ENCODE measurements around the gene BIVM.

The BIVM gene

DNA sequence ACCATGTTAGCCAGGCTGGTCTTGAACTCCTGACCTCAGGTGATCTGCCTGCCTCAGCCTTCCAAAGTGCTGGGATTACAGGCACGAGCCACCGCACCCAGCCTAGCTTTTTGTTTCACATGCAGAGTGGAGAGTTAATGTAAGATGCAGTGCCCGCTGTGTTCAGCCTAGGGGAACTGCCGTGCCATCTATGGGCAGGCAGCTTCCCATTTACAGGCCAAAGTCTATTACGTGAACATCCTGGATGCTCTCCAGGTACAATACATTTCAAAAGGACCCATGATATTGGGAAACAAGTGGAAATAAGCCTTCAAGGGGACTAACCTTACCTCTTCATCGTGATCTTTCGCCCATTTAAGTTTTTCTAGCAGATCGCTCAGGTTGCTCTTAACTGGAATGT lies 10.2 kb upstream of the BIVM start:
- DNase-seq (ENCODE audit: low read depth in 2 of 2), result no peak

DNA sequence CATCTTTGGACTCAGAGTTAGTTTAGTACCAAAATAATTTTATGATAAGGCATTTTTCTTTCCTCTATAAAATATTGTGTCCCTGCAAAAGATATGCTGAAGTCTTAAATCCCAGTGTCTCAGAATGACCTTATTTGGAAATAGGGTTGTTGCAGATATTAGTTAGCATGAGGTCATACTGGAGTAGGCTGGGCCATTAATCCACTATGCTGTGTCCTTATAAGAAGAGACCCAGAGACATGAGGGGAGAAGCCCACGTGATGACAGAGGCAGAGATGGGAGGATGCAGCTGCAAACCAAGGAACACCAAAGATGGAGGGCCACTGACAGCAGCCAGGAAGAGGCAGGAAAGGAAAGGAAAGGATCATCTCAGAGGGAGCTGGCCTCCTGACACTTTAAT lies 6.5 kb upstream of the BIVM start:
- DNase-seq (ENCODE audit: low read depth in 2 of 2), result no peak

DNA sequence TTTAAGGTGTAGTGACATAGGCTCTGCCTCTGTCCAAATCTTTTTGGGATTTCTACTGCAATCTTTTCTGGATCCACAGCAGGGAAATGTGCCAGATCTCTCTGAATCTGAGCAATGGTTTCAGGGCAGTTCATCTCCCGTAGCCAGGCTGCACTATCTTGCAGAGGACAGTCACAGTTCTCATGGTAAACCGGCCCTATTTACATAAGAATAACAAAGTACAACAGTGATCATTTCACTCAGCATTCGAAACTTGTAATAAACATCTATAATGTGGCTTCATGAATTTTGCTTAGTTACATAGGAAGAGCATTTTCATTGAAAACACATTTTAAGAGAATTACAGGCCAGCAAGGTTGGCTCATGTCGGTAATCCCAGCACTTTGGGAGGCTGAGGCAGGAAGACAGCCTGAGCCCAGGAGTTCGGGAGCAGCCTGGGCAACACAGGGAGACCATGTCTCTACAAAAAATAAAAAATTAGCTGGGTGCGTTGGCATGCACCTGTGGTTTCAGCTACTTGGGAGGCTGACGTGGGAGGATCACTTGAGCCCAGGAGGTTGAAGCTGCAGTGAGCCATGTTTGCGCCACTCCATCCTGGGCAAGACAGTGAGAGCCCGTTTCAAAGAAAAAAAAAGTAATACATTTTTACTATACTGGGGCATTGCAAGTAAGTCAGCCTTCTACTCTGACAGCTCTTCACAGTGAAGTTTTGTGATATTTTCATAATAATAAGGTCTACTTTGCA lies 5.1 kb upstream of the BIVM start:
- no peak for DNase-seq (ENCODE audit: low read depth in 2 of 2)

DNA sequence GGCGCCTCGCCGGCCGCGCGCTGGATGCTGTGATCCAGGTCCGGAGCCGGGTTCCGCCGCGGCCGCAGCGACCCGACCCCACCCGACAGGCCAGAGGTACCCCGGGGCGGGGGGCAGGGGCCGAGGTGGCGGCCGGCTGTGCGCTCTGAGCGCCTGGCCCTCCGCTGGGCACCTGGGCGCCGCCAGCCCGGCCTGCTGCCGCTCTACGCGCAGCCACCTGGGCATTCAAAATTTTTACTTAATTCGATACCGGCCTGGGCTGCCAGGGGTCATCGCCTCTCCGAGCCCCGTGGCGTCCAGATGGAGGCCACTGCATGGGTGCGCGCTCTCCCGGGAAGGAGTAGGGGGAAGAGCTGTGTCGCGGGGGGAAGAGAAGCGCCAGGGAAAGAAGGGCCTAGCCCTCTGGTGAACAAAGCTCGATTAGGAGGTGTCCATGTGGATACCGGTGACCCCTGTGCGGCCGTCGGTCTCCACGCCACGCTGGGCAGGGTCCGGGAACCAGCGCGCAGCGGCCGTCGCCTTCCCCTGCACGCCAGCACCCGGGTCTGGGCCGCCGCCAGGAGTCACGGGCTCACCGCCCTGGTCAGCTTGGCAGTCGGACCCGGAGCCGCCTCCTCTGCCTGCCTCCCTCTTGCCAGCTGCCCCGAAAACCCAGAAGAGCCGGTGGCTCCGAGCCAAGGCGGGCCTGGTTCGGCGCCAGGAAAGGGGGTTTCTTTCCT lies 666 bp downstream of the BIVM start:
- no peak for DNase-seq (ENCODE audit: low read depth in 2 of 2)

DNA sequence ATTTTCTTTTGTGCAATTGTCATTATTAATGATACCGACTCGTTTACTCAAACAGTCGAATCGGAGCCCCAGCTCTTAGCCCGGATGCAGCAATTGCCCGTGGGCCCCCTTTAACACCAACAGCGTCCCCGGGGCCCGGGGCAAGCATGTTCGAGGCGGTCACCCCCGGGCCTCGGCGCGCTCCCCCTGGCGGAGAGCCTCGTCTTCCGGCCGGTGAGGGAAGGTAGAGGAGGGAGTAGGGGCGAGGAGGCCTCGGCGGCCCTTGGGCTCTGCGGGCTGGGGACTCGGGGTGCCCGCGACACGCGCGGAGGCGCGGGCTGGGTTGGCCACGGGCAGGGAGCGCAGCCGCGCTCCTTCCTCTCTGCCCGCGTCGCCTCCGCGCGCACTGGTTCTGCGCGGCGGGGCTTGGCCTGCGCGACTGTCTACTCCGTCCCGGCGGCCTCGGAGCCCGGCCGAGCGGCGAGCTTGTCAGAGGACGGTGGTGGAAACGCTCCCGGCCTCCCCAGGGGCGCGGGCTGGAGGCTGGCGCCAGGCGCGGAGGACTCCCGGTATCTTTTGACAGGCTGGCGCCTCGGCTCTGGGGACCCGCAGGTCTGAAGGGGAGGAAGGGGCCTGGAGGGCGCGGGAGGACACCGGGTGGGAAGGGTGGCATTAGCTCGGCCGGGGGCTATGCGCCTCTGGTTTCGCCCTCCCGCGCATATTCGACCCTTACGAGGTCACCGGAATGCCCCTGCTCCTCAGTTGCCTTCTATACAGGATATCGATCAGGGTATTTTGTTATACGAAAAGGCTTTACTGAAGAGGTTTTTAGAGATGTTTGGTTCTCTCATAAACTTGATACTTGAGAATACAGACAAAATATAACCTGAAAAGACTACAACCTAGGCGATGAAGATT lies 1.5 kb downstream of the BIVM start:
- peak; percentile 54 to 63 for DNase-seq (ENCODE audit: low read depth in 2 of 2)

DNA sequence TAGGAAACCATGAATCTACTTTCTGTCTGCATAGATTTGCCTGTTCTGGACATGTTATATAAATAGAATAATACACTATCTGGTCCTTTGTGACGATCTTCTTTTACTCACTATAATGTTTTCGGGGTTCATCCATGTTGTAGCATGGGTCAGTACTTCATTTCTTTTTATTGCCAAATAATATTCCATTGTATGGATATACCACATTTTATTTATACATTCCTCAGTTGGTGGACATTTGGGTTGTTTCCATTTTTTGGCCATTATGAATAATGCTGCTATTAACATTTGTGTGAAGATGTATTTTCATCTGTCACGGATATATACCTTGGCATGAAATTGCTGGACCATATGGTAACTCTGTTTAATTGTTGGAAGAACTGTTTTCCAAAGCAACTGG lies 6.8 kb downstream of the BIVM start:
- no peak for DNase-seq (ENCODE audit: low read depth in 2 of 2)

DNA sequence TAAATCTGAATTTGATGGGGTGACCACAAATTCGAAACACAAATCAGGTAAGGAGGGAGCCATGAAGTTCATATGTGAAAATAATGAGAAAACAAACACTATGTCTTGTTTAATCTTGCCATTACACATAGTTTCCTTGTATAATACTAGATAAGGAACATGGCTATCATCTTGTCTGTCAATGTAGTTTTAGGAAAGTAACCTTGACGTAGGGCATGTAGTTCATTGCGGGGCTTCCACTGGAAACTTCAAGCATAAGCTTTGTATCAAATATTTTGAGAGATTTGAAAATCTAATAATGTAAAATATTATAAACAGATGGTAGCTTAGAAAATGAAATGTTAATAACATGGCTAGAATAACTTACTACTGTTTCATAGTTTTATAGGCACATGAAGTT lies 8.8 kb downstream of the BIVM start:
- DNase-seq (ENCODE audit: low read depth in 2 of 2), result no peak

DNA sequence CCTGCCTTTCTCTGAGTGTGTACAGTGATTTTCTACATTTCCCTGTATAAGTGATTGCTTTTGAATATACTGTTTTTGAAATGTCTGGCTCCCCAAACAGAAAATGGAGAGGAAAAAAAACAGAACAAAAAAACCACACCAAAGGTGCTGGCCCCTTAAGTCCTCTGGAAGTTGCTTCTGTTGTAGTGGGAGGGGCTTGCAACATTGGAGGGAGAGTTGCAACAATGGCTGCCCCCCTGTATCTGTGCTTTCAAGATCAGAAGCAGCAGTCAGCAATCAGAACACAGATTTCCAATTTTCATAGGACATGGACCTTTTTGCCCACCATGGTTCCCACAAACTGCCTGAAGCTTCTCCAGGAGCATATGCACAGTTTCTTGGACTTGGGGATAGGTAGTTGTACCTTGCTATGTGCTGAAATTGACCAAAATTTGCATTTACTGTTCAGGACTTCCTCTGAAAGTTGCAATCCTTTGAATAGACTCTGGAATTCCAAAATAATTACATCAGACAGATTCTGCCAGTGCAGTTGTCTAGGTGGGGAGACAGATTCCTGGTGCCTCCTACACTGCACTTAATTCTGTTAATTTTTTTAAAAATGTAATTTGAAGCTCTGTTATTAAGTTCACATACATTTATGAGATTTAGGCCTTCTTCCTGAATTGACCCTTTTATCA lies 13.8 kb downstream of the BIVM start:
- no peak for DNase-seq (ENCODE audit: low read depth in 2 of 2)

DNA sequence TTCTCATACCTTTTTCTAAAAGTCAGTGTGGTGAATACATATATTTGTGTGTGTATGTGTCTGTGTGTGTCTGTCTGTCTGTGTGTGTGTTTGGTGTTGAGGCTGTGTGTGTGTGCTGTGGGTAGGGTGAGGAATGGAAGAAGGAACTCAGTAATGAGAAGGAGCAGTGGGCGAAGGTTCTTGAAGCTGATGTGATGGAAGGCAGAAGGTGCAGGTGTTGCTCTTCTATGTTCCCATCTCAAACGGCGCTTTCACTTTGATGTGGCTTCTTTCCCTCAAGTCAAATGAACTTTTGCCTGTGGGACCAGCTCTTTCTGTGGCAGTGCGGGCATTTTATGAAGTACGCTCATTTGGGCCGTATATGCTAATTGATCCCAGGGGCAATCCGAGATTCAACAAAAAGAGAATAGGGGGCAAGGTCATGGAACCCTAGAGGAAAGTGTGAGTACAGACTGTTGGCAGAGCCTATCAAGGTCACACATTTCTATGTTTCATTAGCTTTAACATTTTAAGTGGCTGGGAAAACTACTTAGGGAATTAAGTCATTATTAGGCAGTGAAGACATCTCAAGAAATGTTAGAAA lies 15.2 kb downstream of the BIVM start:
- DNase-seq (ENCODE audit: low read depth in 2 of 2), result no peak

DNA sequence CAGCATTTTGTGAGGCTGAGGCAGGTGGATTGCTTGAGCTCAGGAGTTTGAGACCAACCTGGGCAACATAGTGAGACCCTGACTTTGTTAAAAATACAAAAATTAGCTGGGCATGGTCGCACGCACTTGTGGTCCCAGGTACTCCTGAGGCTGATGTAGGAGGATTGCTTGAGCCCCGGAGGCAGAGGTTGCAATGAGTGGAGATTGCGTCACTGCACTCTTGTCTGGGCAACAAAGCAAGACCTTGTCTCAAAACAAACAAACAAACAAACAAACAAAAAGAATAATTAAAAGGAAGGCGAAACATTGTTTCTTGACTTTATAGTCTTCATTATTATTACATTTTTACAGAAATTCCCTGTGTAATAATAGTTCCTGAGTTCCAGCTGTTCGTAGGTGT lies 15.9 kb downstream of the BIVM start:
- DNase-seq (ENCODE audit: low read depth in 2 of 2), result no peak

DNA sequence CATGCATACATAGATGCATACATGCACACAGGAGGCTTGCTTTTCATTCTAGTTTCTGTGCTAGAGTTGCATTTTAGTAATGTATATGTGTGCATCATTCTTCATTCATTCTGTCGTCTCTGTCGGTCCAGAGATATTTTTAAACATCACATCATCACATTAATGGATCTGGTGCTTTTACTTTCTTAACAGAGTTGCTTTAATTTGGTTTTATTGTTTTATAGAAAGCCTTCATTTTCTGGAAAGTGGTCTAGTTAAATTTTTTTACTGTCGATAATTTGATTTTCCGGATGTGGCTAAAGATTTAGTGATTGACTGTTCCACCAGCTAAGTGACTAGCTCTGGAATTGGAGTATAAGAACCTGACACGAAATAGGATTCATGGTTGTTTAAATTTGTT lies 16.9 kb downstream of the BIVM start:
- no peak for DNase-seq (ENCODE audit: low read depth in 2 of 2)

DNA sequence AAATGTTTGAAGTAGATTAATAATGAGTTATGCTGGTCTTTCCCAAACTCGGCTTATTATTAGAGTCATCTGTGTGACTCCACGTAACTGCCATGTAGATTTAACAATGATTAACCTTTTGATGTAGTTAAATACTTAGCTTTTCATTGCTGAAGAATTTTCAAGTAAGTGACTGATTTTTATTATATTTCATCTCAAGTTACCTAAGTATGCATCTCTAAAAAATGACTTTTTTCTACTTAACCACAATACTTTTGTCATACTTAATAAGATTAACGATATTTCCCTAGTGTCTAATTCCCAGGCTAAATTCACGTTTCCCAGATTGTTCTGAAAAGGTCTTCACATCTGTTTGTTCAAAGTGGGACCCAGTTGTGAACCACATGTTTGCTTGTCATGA lies 17.8 kb downstream of the BIVM start:
- DNase-seq (ENCODE audit: low read depth in 2 of 2), result peak; percentile 48 to 59

DNA sequence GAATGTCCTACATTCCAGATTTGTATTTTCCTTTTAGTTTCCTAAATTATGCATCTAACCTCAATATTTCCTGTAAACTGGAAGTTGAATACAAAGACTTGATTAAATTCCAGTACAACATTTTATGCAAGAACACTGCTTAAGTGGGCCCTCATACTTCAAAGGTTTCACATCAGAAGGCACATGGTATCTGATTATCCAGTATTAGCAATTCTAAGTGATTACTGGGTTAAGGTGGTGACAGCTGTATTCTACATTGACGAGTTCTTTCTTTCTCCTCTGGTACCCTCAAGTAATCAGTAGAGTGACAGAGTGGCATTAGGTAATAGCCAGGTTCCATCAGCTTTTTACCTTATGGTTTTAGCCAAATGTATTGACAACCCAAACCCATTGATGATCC lies 18.3 kb downstream of the BIVM start:
- DNase-seq (ENCODE audit: low read depth in 2 of 2), result no peak

DNA sequence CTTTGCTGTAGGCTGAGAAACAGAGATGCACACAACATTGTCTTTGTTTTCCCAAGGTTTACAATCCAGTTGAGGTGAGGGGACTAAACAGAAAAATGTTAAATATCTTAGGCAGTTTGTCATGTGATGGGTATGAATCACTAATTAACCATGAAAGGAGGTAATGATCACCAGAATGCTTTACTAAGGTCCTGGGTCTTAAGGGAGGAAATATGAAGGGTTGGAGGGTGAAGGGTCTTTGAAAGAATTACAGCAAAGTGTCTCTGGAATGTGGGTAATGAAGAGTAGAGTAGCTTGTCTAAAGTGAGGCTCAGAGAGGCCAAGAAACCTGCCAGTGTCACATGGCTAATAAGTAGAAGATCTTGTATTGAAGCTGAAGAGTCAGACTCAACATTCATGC lies 19.0 kb downstream of the BIVM start:
- DNase-seq (ENCODE audit: low read depth in 2 of 2), result no peak

DNA sequence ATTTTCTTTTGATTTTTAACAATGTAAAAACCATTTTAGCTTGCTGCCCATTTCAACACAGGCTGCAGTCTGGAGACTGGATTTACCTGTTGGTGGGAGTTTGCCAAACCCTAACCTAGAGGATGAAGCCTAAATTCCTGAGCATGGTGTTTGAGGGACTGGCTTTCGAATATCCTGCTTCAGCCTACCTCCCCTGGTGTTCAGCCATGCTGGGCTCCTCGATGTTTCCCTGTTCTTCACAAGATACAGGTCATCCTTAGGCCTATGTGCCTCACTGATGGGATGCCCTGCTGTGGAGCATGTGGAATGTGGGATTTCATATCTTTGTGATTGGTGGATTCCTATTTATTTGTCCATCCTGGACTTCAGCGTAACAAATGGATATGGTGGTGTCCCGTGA lies 26.5 kb downstream of the BIVM start:
- no peak for DNase-seq (ENCODE audit: low read depth in 2 of 2)

DNA sequence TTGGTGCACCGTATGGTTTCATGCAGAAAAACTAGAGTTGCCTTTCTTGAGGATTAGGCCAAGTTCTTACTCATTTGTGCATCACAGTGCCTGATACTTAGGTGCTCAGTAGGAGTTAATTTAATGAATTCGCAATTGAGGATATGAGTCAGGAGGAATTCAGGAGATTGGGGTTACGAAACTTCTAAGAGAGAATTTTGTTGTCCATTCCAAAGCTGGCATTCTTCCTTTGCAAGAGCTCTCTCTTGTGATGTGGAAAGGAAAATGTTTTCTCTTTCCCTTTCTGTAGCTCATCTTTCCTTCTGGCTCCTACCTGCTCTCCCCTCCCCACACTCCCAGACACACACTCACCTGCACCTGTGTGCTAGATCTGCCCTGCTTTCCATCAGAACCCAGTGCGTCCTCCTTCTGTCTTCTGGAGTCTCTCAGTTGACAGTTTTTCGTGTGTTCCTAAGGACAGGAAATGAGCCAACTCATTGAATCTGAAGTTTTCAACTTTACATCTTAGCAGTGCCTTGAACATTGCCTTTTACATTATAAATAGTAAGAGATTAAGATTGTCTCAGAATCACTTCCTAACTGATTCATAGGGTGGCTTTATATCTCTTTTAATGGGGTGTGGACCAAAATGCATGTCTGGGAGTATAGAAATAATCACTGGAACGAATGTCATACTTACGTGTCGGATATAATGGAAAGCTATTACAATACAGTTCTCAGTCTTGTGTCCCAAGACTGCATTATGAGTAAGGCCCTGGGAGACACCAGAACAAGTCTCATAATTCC lies 27.2 kb downstream of the BIVM start:
- peak; percentile 88 to 90 for DNase-seq (ENCODE audit: low read depth in 2 of 2)

DNA sequence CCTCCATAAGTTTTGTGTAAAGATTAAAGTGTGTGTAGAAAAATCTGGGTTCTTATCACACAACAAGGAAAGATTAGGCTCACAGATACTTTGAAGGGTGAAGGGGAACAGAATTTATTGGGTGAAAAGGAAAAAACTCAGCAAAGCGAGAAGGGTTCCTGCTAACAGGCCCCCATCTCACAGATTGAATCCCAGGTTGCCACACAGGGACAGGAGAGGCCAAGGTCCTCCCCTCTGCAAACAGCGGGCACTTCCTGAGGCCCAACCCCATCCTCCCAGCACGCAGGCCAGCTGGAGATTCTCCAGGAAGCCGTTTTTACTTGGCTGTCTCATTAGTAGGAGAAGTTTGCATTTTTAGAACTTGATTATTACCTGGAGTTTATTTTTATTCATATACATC lies 31.7 kb downstream of the BIVM start:
- DNase-seq (ENCODE audit: low read depth in 2 of 2), result no peak

DNA sequence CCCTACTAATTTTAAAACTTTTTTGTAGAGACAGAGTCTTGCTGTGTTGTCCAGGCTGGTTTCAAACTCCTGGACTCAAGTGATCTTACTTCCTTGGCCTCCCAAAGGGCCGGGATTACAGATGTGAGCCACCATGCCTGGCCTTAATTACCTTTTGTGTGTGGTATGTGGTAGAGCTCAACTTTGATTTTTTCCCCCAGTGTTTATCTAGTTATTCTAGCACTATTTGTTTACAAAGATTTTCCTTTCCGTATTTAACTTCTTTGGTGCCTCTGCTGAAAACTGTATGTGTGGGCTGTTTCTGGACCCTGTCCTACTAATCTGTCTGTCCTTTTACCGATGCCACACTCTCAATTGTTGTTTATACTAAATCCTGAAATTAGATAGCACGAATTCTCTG lies 37.6 kb downstream of the BIVM start:
- no peak for DNase-seq (ENCODE audit: low read depth in 2 of 2)

DNA sequence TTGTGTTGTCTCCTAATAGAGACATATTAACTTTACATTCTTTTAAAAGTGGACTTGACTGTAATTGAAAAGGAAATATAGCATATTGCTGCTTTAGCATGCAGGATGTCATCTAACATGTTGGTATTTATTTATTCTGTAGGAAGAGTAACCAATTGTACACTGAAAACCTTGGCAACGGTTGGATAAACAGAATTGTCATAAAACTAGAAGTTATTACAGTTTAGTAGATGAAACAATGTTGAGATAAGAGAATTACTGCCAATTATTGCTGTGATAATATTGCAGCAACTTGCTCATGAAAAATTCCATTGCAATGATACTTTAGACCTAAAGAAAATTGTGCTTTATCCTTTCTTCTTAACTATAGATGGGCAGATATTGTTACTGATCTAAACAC lies 39.4 kb downstream of the BIVM start:
- no peak for DNase-seq (ENCODE audit: low read depth in 2 of 2)

DNA sequence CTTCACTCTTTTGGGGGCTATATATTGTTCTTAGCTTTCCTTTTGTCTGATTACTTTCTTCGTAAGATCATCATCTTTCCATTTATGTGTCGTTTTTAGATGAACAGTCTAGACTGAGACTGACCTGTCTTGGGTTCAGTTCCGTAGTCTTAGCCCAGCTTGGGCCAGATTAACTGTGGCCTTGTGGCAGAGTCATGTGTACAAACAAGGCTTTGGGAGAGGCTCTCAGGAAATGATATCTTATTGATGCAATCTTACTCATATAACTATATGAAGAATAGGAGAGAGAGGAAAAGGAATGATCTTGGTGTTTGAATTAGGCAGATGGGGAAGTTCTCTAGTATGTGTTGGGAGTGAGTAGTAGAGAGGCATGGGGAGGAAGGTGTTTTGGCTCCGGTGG lies 40.1 kb downstream of the BIVM start:
- DNase-seq (ENCODE audit: low read depth in 2 of 2), result no peak

DNA sequence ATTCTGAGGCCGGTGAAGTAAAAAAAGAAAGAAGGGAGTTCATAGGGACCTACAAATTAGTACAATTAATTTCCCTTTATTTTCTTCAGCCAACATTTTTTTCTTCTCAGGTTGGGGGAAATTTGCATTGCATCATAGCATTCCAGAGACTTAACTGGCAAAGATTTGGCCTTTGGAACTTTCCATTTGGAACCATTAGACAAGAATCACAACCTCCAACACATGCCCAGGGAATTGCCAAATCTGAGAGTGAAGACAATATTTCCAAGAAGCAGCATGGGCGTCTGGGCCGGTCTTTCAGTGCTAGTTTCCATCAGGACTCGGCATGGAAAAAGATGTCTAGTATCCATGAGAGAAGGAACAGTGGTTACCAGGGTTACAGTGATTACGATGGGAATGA lies 40.5 kb downstream of the BIVM start:
- no peak for DNase-seq (ENCODE audit: low read depth in 2 of 2)
